HG02870 (cell line): ENCODE data around the gene SPATA6L.

Experiments used
- ATAC-seq: cut with Tn5 transposase; IDR thresholded peaks from one replicate; pipeline ENCODE4 v1.9.1; 2021; ENCODE audit warnings: mild to moderate bottlenecking, moderate library complexity; ENCODE audit not compliant: unreplicated experiment

SPATA6L gene

GRCh38 chr9:4558371-4558998 lies 107.8 kb downstream of the SPATA6L start:
- ATAC-seq, result no peak

- no peak for ATAC-seq
Measured at GRCh38 chr9:4555236-4555635, 111.0 kb downstream of the SPATA6L start.

DNA sequence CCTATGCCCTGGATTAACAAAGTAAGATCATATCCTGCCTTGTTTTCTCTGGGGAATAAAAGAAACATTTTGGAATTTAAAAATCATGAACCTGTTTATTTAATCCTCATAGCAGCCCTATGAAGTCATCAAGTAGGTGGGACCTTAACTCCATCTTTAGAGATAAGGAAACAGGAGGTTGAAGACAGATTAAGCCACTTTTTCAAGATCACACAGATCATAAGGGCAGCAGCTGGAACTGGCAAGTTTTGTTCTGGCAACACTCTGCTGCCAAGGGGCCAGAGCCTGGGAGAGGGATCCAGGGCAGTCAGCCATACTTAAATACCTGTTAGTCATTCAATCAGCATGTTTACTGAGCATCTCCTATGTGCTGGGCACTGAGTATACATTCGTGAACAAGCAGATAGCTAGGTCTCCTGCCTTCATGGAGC lies 112.3 kb downstream of the SPATA6L start:
- no peak for ATAC-seq

DNA sequence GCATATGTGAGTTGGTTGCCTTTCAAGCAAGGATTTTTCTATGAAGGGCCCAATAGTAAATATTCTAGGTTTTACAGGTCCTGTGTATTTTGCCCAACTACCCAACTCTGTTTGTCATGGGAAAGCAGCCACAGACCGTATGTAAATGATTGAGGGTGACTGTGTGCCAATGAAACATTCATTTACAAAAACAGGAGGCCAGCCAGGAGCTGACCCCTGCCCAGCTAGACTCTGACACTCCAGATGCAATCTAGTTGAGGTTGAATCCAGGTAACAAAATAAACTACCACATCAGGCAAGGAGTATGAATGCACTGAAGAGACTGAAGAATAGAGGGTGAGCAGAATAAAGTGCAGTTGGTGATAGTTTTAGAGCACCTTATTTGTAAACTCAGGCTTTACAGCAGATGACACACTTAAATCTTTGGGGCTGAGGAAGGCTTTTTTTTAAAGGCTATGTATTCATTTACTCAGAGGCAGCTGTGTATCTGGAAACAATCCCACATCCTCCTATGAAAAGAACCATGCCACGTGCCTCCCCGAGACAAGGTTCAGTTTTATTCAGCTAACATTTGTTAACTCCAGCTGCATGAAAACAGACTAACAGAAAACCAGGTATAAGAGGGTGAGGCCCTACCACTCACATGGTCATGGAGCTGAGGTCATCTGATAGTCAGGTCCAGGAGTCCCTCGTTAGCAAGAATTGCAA lies 115.3 kb downstream of the SPATA6L start:
- no peak for ATAC-seq

DNA sequence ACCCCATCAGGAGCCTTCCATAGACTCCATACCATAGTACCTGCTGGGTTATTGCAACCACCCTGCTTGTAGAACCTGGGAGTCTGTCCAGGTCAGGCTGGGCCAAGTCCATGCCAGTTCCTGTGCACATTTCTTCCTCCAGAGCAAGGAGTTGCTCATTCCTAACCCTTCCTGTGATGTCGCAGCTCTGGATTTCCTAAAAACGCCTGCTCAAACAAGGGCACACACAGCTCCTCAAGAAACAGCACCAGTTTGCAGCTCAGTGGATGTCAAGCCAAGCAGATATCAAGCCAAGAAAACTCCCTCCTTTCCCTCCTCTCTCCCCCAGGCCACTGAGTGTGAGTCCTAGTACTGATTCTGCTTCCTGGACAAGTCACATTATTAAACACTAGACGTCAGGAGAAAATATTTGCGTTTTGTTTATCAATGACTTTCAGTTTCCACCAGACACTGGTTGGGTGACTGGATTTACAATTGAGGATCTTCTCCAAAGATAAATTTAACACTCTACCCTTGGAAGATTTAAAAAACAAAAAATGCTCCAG lies 116.5 kb downstream of the SPATA6L start:
- ATAC-seq, result no peak

DNA sequence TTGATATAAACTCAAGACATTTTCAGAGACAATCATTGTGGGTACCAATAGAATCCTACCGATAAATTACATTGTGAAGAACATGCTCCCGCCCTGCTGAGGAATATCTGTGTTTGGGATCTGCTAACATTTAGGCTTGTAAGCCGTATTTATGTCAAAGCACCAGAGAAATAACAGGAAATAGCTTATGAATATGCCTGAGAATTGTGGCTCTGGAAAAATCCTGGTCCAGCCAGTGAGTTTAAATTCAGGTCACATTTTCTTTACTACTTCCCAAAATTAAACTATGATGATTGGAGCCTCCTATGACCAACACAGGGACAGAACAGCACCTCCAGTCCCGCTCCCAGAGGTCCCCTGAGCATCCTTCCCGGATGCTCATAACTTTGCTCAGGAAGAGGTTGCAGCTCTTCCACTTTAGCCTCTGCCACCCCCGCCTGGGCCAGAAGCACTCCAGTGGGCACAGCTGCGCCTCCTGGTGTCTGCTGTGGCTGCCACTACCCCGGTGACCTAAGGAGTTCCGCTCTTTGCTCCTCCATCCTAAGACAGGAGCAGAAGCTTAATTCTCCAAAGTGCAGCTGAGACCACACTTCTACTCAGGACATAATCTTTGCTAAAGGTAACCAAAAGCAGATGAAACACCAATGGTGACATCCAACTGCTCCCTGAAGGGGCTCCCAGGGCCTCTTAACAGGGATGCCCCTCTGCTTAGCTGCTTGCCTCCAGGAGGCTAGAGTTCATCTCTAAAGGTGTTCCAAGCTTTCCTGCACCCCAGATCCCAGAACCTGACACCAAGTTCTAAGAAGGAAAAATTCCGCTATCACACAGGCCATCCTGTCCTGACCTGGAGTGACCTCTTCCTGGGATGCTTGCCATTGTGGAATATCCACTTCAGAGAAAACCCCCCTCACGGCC lies 117.2 kb downstream of the SPATA6L start:
- no peak for ATAC-seq
